ENCODE results near the gene C1QTNF6. TPM values are rescaled to one million over a fixed set of nuclear protein-coding genes. Genes with fewer than 3 reads are reported as not detected.

Gene C1QTNF6
- total and polyA plus RNA-seq, 2 of the 8 experiments (the other 6 are each of a cell fraction or from before 2014, with no cell fraction given), result 3.1 to 6.5 TPM

GRCh38 chr22:37211075-37211865, 23.2 kb upstream of the C1QTNF6 start:
- peak overlapping the region; percentile 20; the same call in 1 of the 2 replicates for H4K8ac ChIP-seq (ENCODE audit: extremely low read depth, insufficient read depth, low read length)
- H3K18ac ChIP-seq (ENCODE audit: extremely low read depth, low read length), result peak overlapping the region; percentile 19; the same call in 1 of the 2 replicates
- no peak for FAIRE-seq
- no peak for DNase-seq (ENCODE audit: low read depth in 1 of 2, low spot score in 2 of 2)
- no peak overlapping the region for H3K14ac ChIP-seq (ENCODE audit: insufficient read length)
- no peak overlapping the region for H4K91ac ChIP-seq (replicated peaks; ENCODE audit: insufficient read length, low read length)
- H3K56ac ChIP-seq (replicated peaks; ENCODE audit: insufficient read length, low read depth, low read length), result no peak overlapping the region
- WGBS, 2 experiments (ENCODE audit: extremely low coverage in 1 of 2, insufficient coverage in 1 of 2, insufficient read length in 1 of 2, insufficient replicate concordance in 2 of 2, low coverage in 1 of 2, low lambda C conversion rate in 2 of 2, missing lambda C conversion rate in 1 of 2), result 86% methylated on average over 20 of the region's 24 CpGs; no CpG with 5 or more reads in 1 of the 2 experiments
- H2BK120ac ChIP-seq (replicated peaks; ENCODE audit: low read depth, low read length), result no peak overlapping the region
- H3K4ac ChIP-seq (replicated peaks; ENCODE audit: insufficient read length, low read depth, low read length), result no peak overlapping the region
- H2BK20ac ChIP-seq (ENCODE audit: low read length), result no peak overlapping the region
- H3K4me1 ChIP-seq (replicated peaks in 1 of 4; ENCODE audit: control insufficient read depth in 3 of 4, insufficient read depth in 4 of 4, low read length in 3 of 4), result peaks cover 0 to 8% (median 3%) of the 10 kb centered on the region in 4 experiments; a peak in 6 of 7 replicates
- no peak overlapping the region for H2BK5ac ChIP-seq (ENCODE audit: low read depth, low read length)
- H3K4me2 ChIP-seq (ENCODE audit: insufficient read depth in 1 of 2, low read depth in 2 of 2, low read length in 2 of 2), result no peak overlapping the region; a peak in 1 of 4 replicates
- H3K23me2 ChIP-seq (ENCODE audit: low read depth, low read length), result peaks cover 3% of the 10 kb centered on the region; the same call in 1 of the 2 replicates
- H3K23ac ChIP-seq (ENCODE audit: insufficient read length), result no peak overlapping the region
- no peak overlapping the region for H3K4me3 ChIP-seq (ENCODE audit: extremely low read depth in 1 of 4, insufficient read depth in 2 of 4, low read depth in 3 of 4, low read length in 4 of 4)
- no peak overlapping the region for H2BK15ac ChIP-seq (ENCODE audit: low read length)
- POLR2A ChIA-PET (ENCODE audit: partially characterized antibody), result interaction anchor here (1.6 kb wide), 1 partner anchor 9 kb away, joined by 3 read pairs; no protein-coding TSS in a partner anchor
- H3K36me3 ChIP-seq (ENCODE audit: control insufficient read depth in 2 of 4, insufficient read depth in 4 of 4, low read length in 3 of 4), result no peaks in the 10 kb centered on the region
- no peaks in the 10 kb centered on the region for H4K20me1 ChIP-seq (replicated peaks in 1 of 2; ENCODE audit: control insufficient read depth in 1 of 2, insufficient read depth in 2 of 2, low read length in 2 of 2)
- H3K27ac ChIP-seq (ENCODE audit: low read depth, low read length), result no peak overlapping the region
- no peak overlapping the region for H2AFZ ChIP-seq (ENCODE audit: low read length)
- no peak overlapping the region for H3K9ac ChIP-seq (replicated peaks in 1 of 4; ENCODE audit: extremely low read depth in 1 of 4, low read depth in 3 of 4, low read length in 3 of 4)
- CTCF ChIA-PET (ENCODE audit: partially characterized antibody), result interaction anchor here (0.6 to 2.8 kb wide), 5 partner anchors 11 to 516 kb away, joined by 3 to 29 read pairs (median 4); no protein-coding TSS in a partner anchor
- no peaks in the 10 kb centered on the region for H3K9me3 ChIP-seq (ENCODE audit: insufficient read depth in 2 of 2, low read depth in 1 of 2, low read length in 1 of 2)
- TF ChIP-seq RAD21 (IDR thresholded peaks at IDR 0.05 in 1 of 2, conservative IDR thresholded peaks at IDR 0.05 in 1 of 2; ENCODE audit: low read depth in 2 of 2, low read length in 2 of 2), result no peak
- TF ChIP-seq MAFK (IDR thresholded peaks at IDR 0.05; ENCODE audit: low read depth, low read length), result no peak
- TF ChIP-seq GABPA (IDR thresholded peaks at IDR 0.05; ENCODE audit: borderline replicate concordance, insufficient read depth, low read length), result no peak
- TF ChIP-seq SIRT6 (IDR thresholded peaks at IDR 0.05; ENCODE audit: low read length), result no peak
- no peak for TF ChIP-seq TAF7 (optimal IDR thresholded peaks at IDR 0.05; ENCODE audit: borderline replicate concordance, low read depth, low read length)
- TF ChIP-seq E2F6 (IDR thresholded peaks at IDR 0.05), result no peak
- no peak for TF ChIP-seq HDAC6 (IDR thresholded peaks at IDR 0.05; ENCODE audit: low read depth, low read length)
- TF ChIP-seq POU5F1 (IDR thresholded peaks at IDR 0.05; ENCODE audit: low read depth, low read length), result no peak
- TF ChIP-seq TEAD4 (IDR thresholded peaks at IDR 0.05; ENCODE audit: low read depth, low read length), result no peak
- no peak for TF ChIP-seq KDM4A (IDR thresholded peaks at IDR 0.05; ENCODE audit: low read depth, low read length, severe bottlenecking)
- no peaks in the 10 kb centered on the region for H3K79me1 ChIP-seq (ENCODE audit: low read depth, low read length)
- H3K79me2 ChIP-seq (ENCODE audit: control insufficient read depth in 1 of 2, insufficient read depth in 2 of 2, low read length in 2 of 2), result no peaks in the 10 kb centered on the region
- H2AK5ac ChIP-seq (ENCODE audit: low read depth, low read length), result no peak overlapping the region
- H2BK12ac ChIP-seq (ENCODE audit: low read depth, low read length), result no peak overlapping the region
- peaks cover 0 to 4% (median 1%) of the 10 kb centered on the region in 4 experiments; a peak in 3 of 7 replicates for H3K27me3 ChIP-seq (replicated peaks in 1 of 4; ENCODE audit: control insufficient read depth in 3 of 4, extremely low read depth in 1 of 4, insufficient read depth in 3 of 4, low read length in 3 of 4)
- H4K5ac ChIP-seq (ENCODE audit: insufficient read length, low read depth, low read length), result no peak overlapping the region

Data from H1 (cell line).